Cardiac muscle cell (in vitro differentiated cells and primary cell): Measurements from ENCODE around the gene FOXP3. TPM values are rescaled to one million over a fixed set of nuclear protein-coding genes. Genes with fewer than 3 reads are reported as not detected.
A peak's percentile ranks its signal among the peaks of the same experiment; 100 is the strongest.

ENCODE experiments used
- DNase-seq, 2 donors: peaks; one replicate each; pipeline versions ENCODE4 v3.0.0 to v3.0.0-alpha.2; 2010 to 2017; ENCODE audit warnings: low read depth in 1 of 2, low spot score in 1 of 2
- H3K27ac ChIP-seq: fragments of 200-600 bp; sonication (generic); 2 replicates; pipeline ENCODE4 v1.5.1; 2016
- H3K27me3 ChIP-seq: fragments of 200-600 bp; sonication (generic); 2 replicates; pipeline ENCODE4 v1.6.0; 2016; ENCODE audit warnings: control low read depth
- H3K36me3 ChIP-seq: fragments of 200-600 bp; sonication (generic); 2 replicates; pipeline ENCODE4 v1.5.1; 2016; ENCODE audit warnings: control low read depth
- H3K4me1 ChIP-seq: fragments of 200-600 bp; sonication (generic); 2 replicates; pipeline ENCODE4 v1.8.1; 2017; ENCODE audit warnings: low read depth, mild to moderate bottlenecking, mixed run types
- H3K4me3 ChIP-seq: fragments of 200-600 bp; sonication (generic); 2 replicates; pipeline ENCODE4 v1.5.1; 2016; ENCODE audit warnings: mild to moderate bottlenecking
- H3K9me3 ChIP-seq: fragments of 200-600 bp; sonication (generic); 2 replicates; pipeline ENCODE4 v1.5.1; 2017; ENCODE audit warnings: low read depth, mild to moderate bottlenecking, control low read depth
- polyA plus RNA-seq: library from polyadenylated mRNA; unstranded; fragments of >200 nt; fragmentation: Nextera tagmentation; extraction: Ambion mirVana; gene quantifications from 2 replicates; pipeline ENCODE4 v1.2.1, GENCODE V29; 2016
- total RNA-seq: library from RNA; depleted of rRNA; stranded (reverse); fragments of >200 nt; gene quantifications from 2 replicates; pipeline ENCODE4 v1.2.3, GENCODE V29; 2016
- TF ChIP-seq, protein P1 (sequence below): IDR thresholded peaks from 2 replicates; pipeline ENCODE4 v1.5.1; 2012; ENCODE audit warnings: low read depth, mild to moderate bottlenecking, low read length

Gene FOXP3
- total and polyA plus RNA-seq, 2 experiments from 2014 or later: 0.18 to 0.59 TPM

DNA sequence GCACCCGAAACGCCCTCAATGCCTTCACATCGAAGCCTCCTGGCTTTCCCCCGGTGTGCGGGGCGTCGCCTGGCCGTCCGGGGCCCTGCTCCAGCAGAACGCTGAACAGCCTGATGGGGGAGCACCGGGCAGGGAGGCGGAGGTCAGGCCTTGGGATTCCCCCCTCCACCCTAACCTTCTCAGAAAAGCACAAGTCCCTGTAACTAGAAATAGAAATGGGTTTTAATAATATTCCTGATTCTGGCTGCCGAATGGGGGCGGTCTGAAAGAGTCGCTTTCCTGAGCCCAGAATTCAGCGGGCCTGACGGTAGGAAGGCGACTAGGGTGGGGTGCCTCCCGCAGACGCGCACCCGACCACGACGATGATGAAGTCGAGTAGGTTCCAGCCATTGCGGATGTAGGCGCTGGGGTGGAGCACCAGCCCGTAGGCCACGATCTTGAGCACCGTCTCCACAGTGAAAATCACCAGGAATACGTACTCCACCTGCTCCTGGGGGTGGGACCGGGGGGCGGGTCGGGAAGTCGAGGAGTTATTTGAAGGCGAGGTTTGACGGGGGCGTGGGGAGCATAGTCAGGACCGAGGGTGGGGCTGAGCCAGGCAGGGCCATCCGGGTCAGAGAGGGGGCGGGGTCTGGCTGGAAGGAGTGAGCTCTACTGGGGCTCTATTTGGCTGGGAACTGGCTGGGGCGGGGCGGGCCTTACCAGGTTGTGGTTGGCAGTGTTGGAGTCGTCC, 33.8 kb downstream of the FOXP3 start:
- Histone ChIP-seq H3K27ac (no peak overlapping the region), H3K4me1 (no peaks in the 10 kb centered on the region), H3K36me3 (no peaks in the 10 kb centered on the region), H3K9me3 (no peaks in the 10 kb centered on the region), H3K27me3 (no peaks in the 10 kb centered on the region), H3K4me3 (no peak overlapping the region)
- DNase-seq: peak in 1 of 2 donors; percentile 40
- TF ChIP-seq, protein P1, sequence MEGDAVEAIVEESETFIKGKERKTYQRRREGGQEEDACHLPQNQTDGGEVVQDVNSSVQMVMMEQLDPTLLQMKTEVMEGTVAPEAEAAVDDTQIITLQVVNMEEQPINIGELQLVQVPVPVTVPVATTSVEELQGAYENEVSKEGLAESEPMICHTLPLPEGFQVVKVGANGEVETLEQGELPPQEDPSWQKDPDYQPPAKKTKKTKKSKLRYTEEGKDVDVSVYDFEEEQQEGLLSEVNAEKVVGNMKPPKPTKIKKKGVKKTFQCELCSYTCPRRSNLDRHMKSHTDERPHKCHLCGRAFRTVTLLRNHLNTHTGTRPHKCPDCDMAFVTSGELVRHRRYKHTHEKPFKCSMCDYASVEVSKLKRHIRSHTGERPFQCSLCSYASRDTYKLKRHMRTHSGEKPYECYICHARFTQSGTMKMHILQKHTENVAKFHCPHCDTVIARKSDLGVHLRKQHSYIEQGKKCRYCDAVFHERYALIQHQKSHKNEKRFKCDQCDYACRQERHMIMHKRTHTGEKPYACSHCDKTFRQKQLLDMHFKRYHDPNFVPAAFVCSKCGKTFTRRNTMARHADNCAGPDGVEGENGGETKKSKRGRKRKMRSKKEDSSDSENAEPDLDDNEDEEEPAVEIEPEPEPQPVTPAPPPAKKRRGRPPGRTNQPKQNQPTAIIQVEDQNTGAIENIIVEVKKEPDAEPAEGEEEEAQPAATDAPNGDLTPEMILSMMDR: peak; percentile 17

GRCh38 chrX:49228185-49228584, 36.3 kb downstream of the FOXP3 start:
- Histone ChIP-seq H3K36me3 (no peaks in the 10 kb centered on the region), H3K9me3 (no peaks in the 10 kb centered on the region), H3K27me3 (no peaks in the 10 kb centered on the region), H3K4me1 (no peaks in the 10 kb centered on the region), H3K27ac (no peak overlapping the region), H3K4me3 (no peak overlapping the region)
- TF ChIP-seq, protein P1: no peak
- DNase-seq: no peak

GRCh38 chrX:49227726-49228125, 36.8 kb downstream of the FOXP3 start:
- no peaks in the 10 kb centered on the region for H3K36me3 ChIP-seq
- H3K27ac ChIP-seq: no peak overlapping the region
- no peak for DNase-seq
- TF ChIP-seq, protein P1: no peak
- H3K4me1 ChIP-seq: no peaks in the 10 kb centered on the region
- H3K27me3 ChIP-seq: no peaks in the 10 kb centered on the region
- H3K4me3 ChIP-seq: no peak overlapping the region
- H3K9me3 ChIP-seq: no peaks in the 10 kb centered on the region

DNA sequence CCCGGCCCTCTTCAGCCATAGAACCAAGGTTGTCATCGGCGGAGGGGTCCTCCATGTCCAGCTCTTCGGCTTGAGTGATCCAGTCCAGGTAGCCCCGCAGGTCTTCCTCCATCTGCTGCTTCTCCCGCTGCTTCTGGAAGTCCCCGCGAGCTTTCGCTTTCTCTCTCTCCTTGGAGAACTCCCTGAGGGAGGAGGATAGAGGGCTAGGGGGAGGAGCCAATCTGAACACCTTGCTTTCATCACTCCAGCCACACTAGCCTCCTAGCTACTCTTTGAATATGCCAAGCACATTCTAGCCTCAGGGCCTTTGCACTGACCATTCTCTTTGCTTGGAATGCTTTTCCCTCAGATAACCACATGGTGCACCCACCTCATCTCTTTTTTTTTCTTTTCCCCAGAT, 37.6 kb downstream of the FOXP3 start:
- no peak for DNase-seq

GRCh38 chrX:49225858-49226257, 38.7 kb downstream of the FOXP3 start:
- H3K27me3 ChIP-seq: no peaks in the 10 kb centered on the region

More for the DNA sequence above, 37.6 kb downstream of the FOXP3 start:
- Histone ChIP-seq H3K27me3 (no peaks in the 10 kb centered on the region), H3K9me3 (no peaks in the 10 kb centered on the region), H3K27ac (no peak overlapping the region), H3K4me1 (no peaks in the 10 kb centered on the region), H3K36me3 (no peaks in the 10 kb centered on the region), H3K4me3 (no peak overlapping the region)
- TF ChIP-seq, protein P1: no peak

More at GRCh38 chrX:49225858-49226257, 38.7 kb downstream of the FOXP3 start:
- H3K27ac ChIP-seq: no peak overlapping the region
- TF ChIP-seq, protein P1: no peak
- no peaks in the 10 kb centered on the region for H3K36me3 ChIP-seq
- H3K9me3 ChIP-seq: no peaks in the 10 kb centered on the region
- H3K4me3 ChIP-seq: no peak overlapping the region
- no peak for DNase-seq
- H3K4me1 ChIP-seq: no peaks in the 10 kb centered on the region
